IPS-18a (cell line): ENCODE data around the gene CCDC149.

ENCODE experiments used
- H3K27ac ChIP-seq: one replicate; pipeline ENCODE4 v1.5.1; 2013; ENCODE audit warnings: low read length
- H3K27me3 ChIP-seq: one replicate; pipeline ENCODE4 v1.6.1; 2013; ENCODE audit warnings: mild to moderate bottlenecking, low read length; ENCODE audit not compliant: control insufficient read depth, insufficient read depth
- H3K36me3 ChIP-seq: one replicate; pipeline ENCODE4 v1.6.1; 2013; ENCODE audit warnings: low read depth, low read length; ENCODE audit not compliant: control insufficient read depth
- H3K4me1 ChIP-seq: one replicate; pipeline ENCODE4 v1.6.1; 2013; ENCODE audit warnings: low read depth, low read length; ENCODE audit not compliant: control insufficient read depth
- H3K4me3 ChIP-seq: one replicate; pipeline ENCODE4 v1.5.1; 2013; ENCODE audit warnings: low read length
- H3K9ac ChIP-seq: one replicate; pipeline ENCODE4 v1.6.1; 2013; ENCODE audit warnings: mild to moderate bottlenecking, low read length, moderate library complexity
- H3K9me3 ChIP-seq: one replicate; pipeline ENCODE4 v1.6.1; 2013; ENCODE audit warnings: low read depth, low read length; ENCODE audit not compliant: control insufficient read depth

CCDC149 gene

DNA sequence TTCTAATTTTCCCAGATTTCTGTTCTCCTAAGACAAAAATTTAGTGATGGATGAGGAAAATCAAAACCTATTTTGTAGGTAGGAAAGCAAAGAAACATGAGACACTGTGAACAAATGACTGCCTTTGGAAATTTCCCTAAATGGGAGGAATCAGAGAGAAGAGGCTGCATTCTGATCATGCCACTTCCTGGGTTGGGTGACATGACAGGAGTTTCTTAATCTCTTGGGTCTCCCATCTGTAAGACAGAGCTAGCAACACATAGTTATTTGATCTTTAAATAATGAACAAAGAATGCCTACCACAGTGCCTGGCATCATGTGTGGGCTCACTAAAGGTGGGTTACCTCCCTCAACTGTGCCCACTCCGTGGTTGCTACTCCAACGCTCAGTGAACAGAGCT is 57.1 kb downstream of the CCDC149 start:
- Histone ChIP-seq H3K27me3 (no peaks in the 10 kb centered on the region), H3K4me1 (no peaks in the 10 kb centered on the region), H3K9me3 (no peaks in the 10 kb centered on the region), H3K4me3 (no peak overlapping the region), H3K27ac (no peak overlapping the region), H3K36me3 (no peaks in the 10 kb centered on the region), H3K9ac (no peak overlapping the region)

DNA sequence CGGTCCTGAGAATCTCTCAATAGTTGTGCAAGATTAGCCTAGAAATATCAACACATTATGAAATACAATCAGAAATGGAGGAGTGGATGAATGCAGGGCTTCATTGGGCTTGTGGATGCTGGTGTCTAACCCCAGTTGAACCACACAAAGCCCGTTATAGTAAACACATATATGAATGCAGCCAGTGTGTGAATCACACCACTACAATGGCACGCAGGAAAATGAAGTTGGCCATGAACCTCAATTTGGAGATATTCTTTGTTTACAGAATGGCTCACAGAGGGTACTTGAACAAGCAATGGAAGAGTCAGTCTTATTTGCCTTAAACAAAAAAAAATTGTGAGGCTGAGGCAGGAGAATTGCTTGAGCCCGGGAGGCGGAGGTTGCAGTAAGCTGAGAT is 59.7 kb downstream of the CCDC149 start:
- no peaks in the 10 kb centered on the region for H3K36me3 ChIP-seq
- H3K9ac ChIP-seq: no peak overlapping the region
- H3K9me3 ChIP-seq: no peaks in the 10 kb centered on the region
- no peak overlapping the region for H3K4me3 ChIP-seq
- no peaks in the 10 kb centered on the region for H3K4me1 ChIP-seq
- no peaks in the 10 kb centered on the region for H3K27me3 ChIP-seq
- no peak overlapping the region for H3K27ac ChIP-seq

DNA sequence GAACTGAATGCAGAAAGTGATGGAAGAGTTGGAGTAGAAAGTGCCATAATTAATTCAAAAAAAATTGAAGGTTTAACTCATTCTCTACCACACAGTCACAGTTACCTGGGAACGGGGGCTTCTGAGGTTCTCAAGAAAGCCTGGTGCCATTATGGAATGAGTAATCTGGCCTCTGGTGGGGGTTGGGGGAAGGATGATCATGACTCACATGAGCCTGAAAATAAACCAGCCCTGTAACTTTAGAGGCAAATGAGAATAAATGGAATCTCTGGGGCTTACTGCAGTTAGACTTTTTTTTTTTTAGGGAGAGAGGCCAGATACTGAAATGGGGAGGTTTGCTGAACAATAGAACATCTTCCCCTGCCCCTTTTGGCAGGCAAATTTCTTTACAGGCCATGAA is 62.2 kb downstream of the CCDC149 start:
- H3K4me3 ChIP-seq: no peak overlapping the region
- no peak overlapping the region for H3K27ac ChIP-seq
- H3K27me3 ChIP-seq: no peaks in the 10 kb centered on the region
- peaks cover 6% of the 10 kb centered on the region for H3K4me1 ChIP-seq
- H3K9ac ChIP-seq: no peak overlapping the region
- H3K9me3 ChIP-seq: no peaks in the 10 kb centered on the region
- no peaks in the 10 kb centered on the region for H3K36me3 ChIP-seq

DNA sequence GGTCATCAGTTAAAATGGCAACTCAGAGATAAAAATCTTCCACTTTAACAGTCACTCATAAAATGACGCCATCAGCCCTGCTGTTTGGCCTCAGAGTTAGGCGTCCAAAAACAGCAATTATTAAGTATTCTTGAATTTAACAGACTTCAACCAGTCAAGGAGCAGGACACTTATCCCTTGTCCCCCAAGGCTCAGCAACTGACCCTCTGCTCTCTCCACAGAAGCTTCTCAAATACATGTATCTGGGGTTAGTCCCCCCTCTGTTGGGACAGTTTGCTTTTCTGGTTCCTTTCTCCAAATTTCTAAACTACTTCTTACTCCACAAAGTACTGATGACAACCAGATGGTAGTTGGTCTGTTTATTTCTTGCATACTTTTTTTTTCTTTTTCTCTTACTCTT is 63.1 kb downstream of the CCDC149 start:
- Histone ChIP-seq H3K27ac (no peak overlapping the region), H3K36me3 (no peaks in the 10 kb centered on the region), H3K9ac (no peak overlapping the region), H3K4me1 (peaks cover 6% of the 10 kb centered on the region), H3K4me3 (no peak overlapping the region), H3K27me3 (no peaks in the 10 kb centered on the region), H3K9me3 (no peaks in the 10 kb centered on the region)

DNA sequence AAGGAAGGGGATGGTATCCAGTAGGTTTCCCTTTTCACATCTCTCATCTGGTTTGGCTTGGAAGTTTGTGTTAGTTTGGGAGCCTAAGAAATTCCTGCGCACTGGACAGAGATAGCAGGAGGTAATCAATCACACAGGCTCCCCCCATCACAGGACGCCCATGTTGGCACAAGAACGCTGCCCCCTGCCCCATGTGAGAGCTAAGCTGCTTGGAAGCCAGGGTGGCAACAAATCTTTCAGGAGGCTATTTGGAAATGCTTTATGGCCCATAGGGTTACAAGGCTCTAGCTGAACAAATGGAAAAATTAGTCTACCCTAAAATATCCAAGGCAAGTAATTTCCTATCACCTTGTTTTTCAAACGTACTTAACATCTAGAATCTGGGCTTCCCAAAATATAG is 63.5 kb downstream of the CCDC149 start:
- H3K36me3 ChIP-seq: no peaks in the 10 kb centered on the region
- H3K4me1 ChIP-seq: peaks cover 6% of the 10 kb centered on the region
- no peaks in the 10 kb centered on the region for H3K27me3 ChIP-seq
- no peak overlapping the region for H3K9ac ChIP-seq
- H3K9me3 ChIP-seq: no peaks in the 10 kb centered on the region
- H3K4me3 ChIP-seq: no peak overlapping the region
- no peak overlapping the region for H3K27ac ChIP-seq

DNA sequence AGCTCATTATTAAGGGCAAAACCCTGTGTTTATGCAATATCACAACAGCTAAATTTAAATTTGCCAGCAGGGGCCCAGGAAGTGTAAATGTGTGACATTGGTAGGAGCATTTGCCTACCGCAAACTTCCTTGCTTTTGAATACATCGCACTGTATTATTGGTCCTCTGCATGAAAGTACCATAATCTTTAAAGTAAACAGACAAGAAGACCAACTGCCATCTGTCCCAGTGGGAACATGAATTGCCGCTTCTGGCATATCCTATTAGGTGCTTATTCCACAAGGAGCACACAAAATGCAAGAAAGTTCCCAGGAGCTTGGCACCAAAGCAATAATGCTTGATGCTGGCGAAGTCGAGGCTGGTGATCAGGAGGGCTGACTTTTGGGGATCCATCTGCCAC is 66.1 kb downstream of the CCDC149 start:
- no peak overlapping the region for H3K9ac ChIP-seq
- H3K36me3 ChIP-seq: no peaks in the 10 kb centered on the region
- no peaks in the 10 kb centered on the region for H3K9me3 ChIP-seq

DNA sequence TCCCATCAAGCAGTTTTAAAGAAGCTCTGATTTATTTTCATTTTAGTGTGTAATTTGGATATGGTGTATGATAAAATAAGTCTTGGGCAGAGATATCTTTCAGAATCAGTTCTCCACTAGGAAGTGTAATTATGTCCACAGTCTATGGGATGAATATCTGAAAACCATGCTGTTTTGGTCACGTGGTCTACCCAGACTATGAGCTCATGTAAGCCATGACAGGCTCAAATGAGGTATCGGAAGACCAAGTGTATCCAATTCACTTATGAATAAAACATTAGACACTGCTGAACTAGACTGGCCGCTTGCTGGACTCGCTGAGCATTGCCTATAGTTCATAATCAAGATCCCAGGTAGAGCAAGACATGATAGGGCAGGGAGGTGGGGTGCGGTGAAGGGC is 66.9 kb downstream of the CCDC149 start:
- peaks cover 6% of the 10 kb centered on the region for H3K4me1 ChIP-seq
- no peaks in the 10 kb centered on the region for H3K27me3 ChIP-seq
- no peak overlapping the region for H3K27ac ChIP-seq
- H3K9ac ChIP-seq: no peak overlapping the region
- H3K36me3 ChIP-seq: no peaks in the 10 kb centered on the region
- H3K4me3 ChIP-seq: no peak overlapping the region
- no peaks in the 10 kb centered on the region for H3K9me3 ChIP-seq

More for the DNA sequence above, 66.1 kb downstream of the CCDC149 start:
- Histone ChIP-seq H3K4me3 (no peak overlapping the region), H3K27ac (no peak overlapping the region), H3K4me1 (peaks cover 6% of the 10 kb centered on the region), H3K27me3 (no peaks in the 10 kb centered on the region)

DNA sequence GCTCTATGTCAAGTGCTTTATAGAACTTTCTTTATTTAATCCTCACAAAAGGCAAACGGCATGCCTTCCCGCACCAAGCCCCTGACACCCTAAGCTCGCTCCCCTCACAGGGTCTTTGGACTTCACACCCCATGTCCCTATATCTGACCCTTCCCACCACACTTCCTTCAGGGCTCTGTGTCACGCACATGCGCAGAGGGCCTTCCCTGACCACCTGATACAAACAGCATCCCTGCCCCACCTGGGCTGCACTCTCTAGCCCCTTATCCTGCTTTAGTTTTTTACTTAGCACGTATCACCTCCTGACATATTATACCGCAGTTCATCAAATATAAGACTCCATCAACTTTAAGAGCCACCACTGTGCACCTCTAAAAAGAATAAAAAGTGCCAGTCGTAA is 67.7 kb downstream of the CCDC149 start:
- peaks cover 6% of the 10 kb centered on the region for H3K4me1 ChIP-seq
- H3K27me3 ChIP-seq: no peaks in the 10 kb centered on the region
- no peak overlapping the region for H3K4me3 ChIP-seq
- H3K9me3 ChIP-seq: no peaks in the 10 kb centered on the region
- no peak overlapping the region for H3K27ac ChIP-seq
- H3K9ac ChIP-seq: no peak overlapping the region
- no peaks in the 10 kb centered on the region for H3K36me3 ChIP-seq

DNA sequence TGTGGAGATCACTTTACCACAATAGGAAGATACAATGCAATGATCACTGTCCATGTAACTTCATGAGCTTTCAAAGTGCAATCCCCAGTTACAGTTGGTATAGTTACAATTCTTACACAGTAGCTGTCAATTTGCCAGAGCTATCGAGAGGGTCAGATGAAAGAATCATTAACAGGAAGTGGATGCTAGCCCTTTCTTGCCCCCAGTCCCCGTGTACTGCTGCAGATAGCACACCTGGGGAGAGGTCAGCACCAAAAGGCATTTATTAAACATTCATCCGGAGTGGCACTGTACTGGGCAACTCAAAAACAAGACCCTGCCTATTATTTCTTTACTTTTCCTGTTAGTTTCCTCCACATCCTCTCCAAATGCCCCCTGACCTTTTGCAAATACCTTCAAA is 69.7 kb downstream of the CCDC149 start:
- H3K4me3 ChIP-seq: no peak overlapping the region
- peaks cover 6% of the 10 kb centered on the region for H3K4me1 ChIP-seq
- H3K9me3 ChIP-seq: no peaks in the 10 kb centered on the region
- no peaks in the 10 kb centered on the region for H3K27me3 ChIP-seq
- no peak overlapping the region for H3K9ac ChIP-seq
- no peak overlapping the region for H3K27ac ChIP-seq
- H3K36me3 ChIP-seq: no peaks in the 10 kb centered on the region

DNA sequence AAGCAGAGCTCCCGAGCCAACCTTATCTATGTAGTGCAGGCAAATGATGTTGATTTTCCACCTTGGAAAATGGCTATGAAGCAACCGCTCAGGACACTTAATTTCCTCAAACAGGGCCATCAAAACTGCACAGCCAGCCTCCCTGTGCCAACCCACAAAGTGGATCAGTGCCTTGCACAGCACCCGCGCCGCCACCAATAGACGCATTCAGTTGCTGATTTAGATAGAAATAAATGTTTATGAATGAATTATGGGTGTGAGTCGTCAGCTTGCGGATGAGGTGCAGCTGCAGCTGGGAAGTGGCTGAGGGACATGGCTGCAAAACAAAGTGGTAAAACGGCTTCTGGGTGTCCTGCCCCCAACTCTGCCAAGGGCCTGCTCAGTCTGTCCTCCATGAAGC is 70.5 kb downstream of the CCDC149 start:
- Histone ChIP-seq H3K9me3 (no peaks in the 10 kb centered on the region), H3K9ac (no peak overlapping the region), H3K4me1 (peaks cover 6% of the 10 kb centered on the region)

DNA sequence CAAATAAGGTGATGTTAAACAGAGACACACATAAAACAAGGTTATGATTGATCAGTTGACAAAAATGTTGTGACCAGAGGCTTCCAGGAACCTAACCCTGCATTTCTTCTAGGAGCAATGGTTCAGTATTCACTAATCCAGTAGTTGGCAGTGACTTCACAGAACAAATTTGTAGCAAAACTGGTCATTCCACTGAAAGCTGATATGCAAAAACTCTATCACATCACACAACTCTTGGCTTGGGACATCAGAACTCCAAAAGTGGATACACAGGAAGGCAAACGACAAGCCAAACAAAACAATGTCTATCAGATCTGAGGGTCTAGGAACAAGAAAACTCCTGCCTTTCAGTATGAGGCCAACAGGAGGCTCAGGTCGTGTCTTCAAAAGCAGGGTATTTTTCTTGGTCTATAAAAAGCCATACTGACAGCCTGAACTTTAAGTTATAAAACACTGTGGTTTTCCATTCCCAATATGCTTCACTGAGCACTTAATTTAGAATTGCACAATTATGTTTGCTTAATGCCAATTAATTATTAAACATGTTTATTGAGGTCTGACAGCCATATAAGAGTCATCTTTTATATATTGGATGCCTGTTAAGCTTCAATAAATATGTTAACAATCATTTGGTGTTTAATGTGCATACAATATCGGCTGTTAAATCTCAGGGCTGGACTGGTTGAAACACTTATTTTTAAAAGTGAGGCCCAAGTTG is 71.9 kb downstream of the CCDC149 start:
- Histone ChIP-seq H3K27ac (no peak overlapping the region), H3K4me3 (no peak overlapping the region), H3K9ac (no peak overlapping the region), H3K4me1 (no peaks in the 10 kb centered on the region), H3K36me3 (no peaks in the 10 kb centered on the region), H3K27me3 (no peaks in the 10 kb centered on the region), H3K9me3 (no peaks in the 10 kb centered on the region)

More for the DNA sequence above, 70.5 kb downstream of the CCDC149 start:
- H3K27me3 ChIP-seq: no peaks in the 10 kb centered on the region
- H3K4me3 ChIP-seq: no peak overlapping the region
- no peak overlapping the region for H3K27ac ChIP-seq
- no peaks in the 10 kb centered on the region for H3K36me3 ChIP-seq

DNA sequence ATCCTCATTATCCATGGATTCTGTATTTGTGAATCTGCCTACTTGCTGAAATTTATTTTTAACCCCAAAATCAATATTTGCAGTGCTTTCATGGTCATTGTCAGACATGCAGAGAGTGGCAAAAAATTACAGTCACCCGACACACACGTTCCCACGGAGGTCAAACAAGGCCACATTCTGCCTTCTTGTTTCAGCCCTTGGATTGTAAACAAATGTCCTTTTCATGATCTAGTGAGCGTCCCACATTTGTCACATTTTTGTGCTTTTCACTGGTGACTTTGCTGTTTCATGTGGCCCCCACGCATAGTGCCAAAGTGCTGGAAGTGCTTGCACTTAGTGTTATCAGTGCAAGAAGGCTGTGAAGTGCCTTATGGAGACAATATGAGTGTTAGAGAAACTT is 72.5 kb downstream of the CCDC149 start:
- H3K36me3 ChIP-seq: no peaks in the 10 kb centered on the region
- no peak overlapping the region for H3K9ac ChIP-seq
- H3K4me3 ChIP-seq: no peak overlapping the region
- no peaks in the 10 kb centered on the region for H3K9me3 ChIP-seq
- no peak overlapping the region for H3K27ac ChIP-seq
- no peaks in the 10 kb centered on the region for H3K27me3 ChIP-seq
- no peaks in the 10 kb centered on the region for H3K4me1 ChIP-seq
